ENCODE measurements around the gene TMCO6. TPM values are rescaled to one million over a fixed set of nuclear protein-coding genes. Genes with fewer than 3 reads are reported as not detected.
"Not testable (repeated sequence)": the region's sequence is repeated elsewhere in the genome, so short reads cannot be mapped to it uniquely, and the experiment has no call there.

The TMCO6 gene
- total and polyA plus RNA-seq, 2 of the 4 experiments (the other 2 are of a cell fraction) = 6.6 to 10.6 TPM

- DNase-seq; H3K18ac ChIP-seq (ENCODE audit: low read depth, low read length); H4K8ac ChIP-seq (ENCODE audit: low read depth in 2 of 2, low read length in 2 of 2); H3K4me2 ChIP-seq (ENCODE audit: low read depth, low read length); H3K14ac ChIP-seq (replicated peaks; ENCODE audit: low read depth, low read length); in situ Hi-C loops (cut with MboI; ENCODE audit: low sequenced_read_pairs); H4K5ac ChIP-seq (ENCODE audit: low read depth, low read length); H3K27me3 ChIP-seq (ENCODE audit: control insufficient read depth, insufficient read depth, low read length); dilution Hi-C loops (cut with HindIII; ENCODE audit: low sequenced_read_pairs, unreplicated experiment); H3K4ac ChIP-seq (ENCODE audit: low read depth, low read length); H2BK20ac ChIP-seq (ENCODE audit: low read depth, low read length); H3K79me1 ChIP-seq (ENCODE audit: low read depth in 1 of 2, low read length in 2 of 2); POLR2A ChIA-PET (ENCODE audit: unreplicated experiment); H3K36me3 ChIP-seq (ENCODE audit: control insufficient read depth, insufficient read depth, low read length); H3K9ac ChIP-seq (ENCODE audit: low read depth, low read length); BruUV-seq (replicated peaks); intact Hi-C loops (cut with micrococcal nuclease); H4K91ac ChIP-seq (ENCODE audit: insufficient read depth, low read depth, low read length); H3K27ac ChIP-seq (ENCODE audit: insufficient read depth, low read length); H2AK9ac ChIP-seq (replicated peaks; ENCODE audit: low read depth, low read length, poor library complexity); H2BK15ac ChIP-seq (ENCODE audit: low read depth, low read length); H3K9me3 ChIP-seq (ENCODE audit: control insufficient read depth, insufficient read depth, low read length); ATAC-seq (ENCODE audit: low read depth); H3K9me1 ChIP-seq (ENCODE audit: insufficient read depth, low read length); H3K23ac ChIP-seq (ENCODE audit: low read depth, low read length); H4K20me1 ChIP-seq (ENCODE audit: insufficient read depth, low read length); H3K4me3 ChIP-seq (ENCODE audit: insufficient read depth, low read depth, low read length); H2AK5ac ChIP-seq (ENCODE audit: low read depth, low read length); H2AFZ ChIP-seq (replicated peaks; ENCODE audit: low read length, poor library complexity); H3K56ac ChIP-seq (ENCODE audit: extremely low read depth, insufficient read depth, low read length); CTCF ChIA-PET; H2BK5ac ChIP-seq (ENCODE audit: low read depth, low read length, poor library complexity, severe bottlenecking); H2BK120ac ChIP-seq (ENCODE audit: low read depth, low read length): not testable (repeated sequence)
- peaks cover 12% of the 10 kb centered on the region for H3K4me1 ChIP-seq (ENCODE audit: control insufficient read depth, insufficient read depth, low read length)
- 80% methylated on average over 1 of the region's 14 CpGs; no CpG with 5 or more reads in 1 of the 2 experiments for WGBS, 2 experiments (ENCODE audit: extremely low coverage in 2 of 2, insufficient read length in 1 of 2)
Observed at GRCh38 chr5:140593070-140593469, 46.2 kb upstream of the TMCO6 start.

All from IMR-90 (cell line).